LHCN-M2 (cell line): ENCODE results near the gene SERPINC1. TPM values are rescaled to one million over a fixed set of nuclear protein-coding genes. Genes with fewer than 3 reads are reported as not detected.
"Not testable (repeated sequence)": the region's sequence is repeated elsewhere in the genome, so short reads cannot be mapped to it uniquely, and the experiment has no call there.

Experiments used
- DNase-seq: peaks from one replicate; pipeline ENCODE4 v3.0.0-alpha.2; 2012; ENCODE audit warnings: low read depth
- total RNA-seq: library from RNA; depleted of rRNA; stranded (reverse); fragments of >200 nt; gene quantifications from 2 replicates; pipeline ENCODE4 v1.2.3, GENCODE V29; 2014

The SERPINC1 gene
- total RNA-seq, 1 experiment from 2014 or later: not detected

- DNase-seq: no peak
Measured at GRCh38 chr1:173893611-173894010, 23.5 kb downstream of the SERPINC1 start.

- DNase-seq: no peak
Measured at GRCh38 chr1:173889885-173890284, 27.2 kb downstream of the SERPINC1 start.

- DNase-seq: no peak
Measured at GRCh38 chr1:173888749-173889148, 28.4 kb downstream of the SERPINC1 start.

- DNase-seq: no peak
Measured at GRCh38 chr1:173887627-173888026, 29.5 kb downstream of the SERPINC1 start.

GRCh38 chr1:173886746-173887611 is 30.1 kb downstream of the SERPINC1 start:
- DNase-seq: no peak

GRCh38 chr1:173884701-173885100 is 32.4 kb downstream of the SERPINC1 start:
- no peak for DNase-seq

GRCh38 chr1:173881117-173881516 is 36.0 kb downstream of the SERPINC1 start:
- DNase-seq: not testable (repeated sequence)

GRCh38 chr1:173878251-173878650 is 38.9 kb downstream of the SERPINC1 start:
- DNase-seq: no peak

GRCh38 chr1:173876732-173877131 is 40.4 kb downstream of the SERPINC1 start:
- no peak for DNase-seq

GRCh38 chr1:173871500-173871899 is 45.6 kb downstream of the SERPINC1 start:
- no peak for DNase-seq

GRCh38 chr1:173871091-173871490 is 46.0 kb downstream of the SERPINC1 start:
- DNase-seq: no peak

- no peak for DNase-seq
Measured at GRCh38 chr1:173870252-173871075, 46.7 kb downstream of the SERPINC1 start.

GRCh38 chr1:173869021-173869359 is 48.1 kb downstream of the SERPINC1 start:
- DNase-seq: no peak

- no peak for DNase-seq
Measured at GRCh38 chr1:173868266-173869020, 48.7 kb downstream of the SERPINC1 start, which contains the start of gene ZBTB37. TSS of gene ZBTB37 (plus strand) at chr1:173868380. CDS start at chr1:173870226, 1,846 bp downstream.

- DNase-seq: peak; percentile 99
Measured at GRCh38 chr1:173867753-173868265, 49.3 kb downstream of the SERPINC1 start, which contains the start of gene GAS5. TSS of gene GAS5 (minus strand) at chr1:173867989.

- DNase-seq: no peak
Measured at GRCh38 chr1:173867141-173867752, 49.9 kb downstream of the SERPINC1 start.

GRCh38 chr1:173866413-173867115 is 50.6 kb downstream of the SERPINC1 start:
- no peak for DNase-seq

GRCh38 chr1:173865468-173866164 is 51.5 kb downstream of the SERPINC1 start:
- no peak for DNase-seq

GRCh38 chr1:173864179-173864867 is 52.8 kb downstream of the SERPINC1 start:
- DNase-seq: peak; percentile 18
